Sigmoid colon (tissue), 7 donors: ENCODE results near the gene ARHGDIA. TPM values are rescaled to one million over a fixed set of nuclear protein-coding genes. Genes with fewer than 3 reads are reported as not detected.
A peak's percentile ranks its signal among the peaks of the same experiment; 100 is the strongest.

Experiments
- DNase-seq: peaks from one replicate; pipeline ENCODE4 v3.0.0-alpha.2; 2019
- H3K27ac ChIP-seq, 4 donors: fragments of 200-600 bp; sonication (generic); one replicate each; pipeline ENCODE4 v1.5.1; 2016 to 2019; ENCODE audit warnings: mild to moderate bottlenecking in 1 of 4
- H3K27me3 ChIP-seq, 3 donors: fragments of 200-600 bp; sonication (generic); one replicate each; pipeline ENCODE4 v1.5.1; 2019; ENCODE audit warnings: mild to moderate bottlenecking in 1 of 3
- H3K36me3 ChIP-seq, 4 donors: fragments of 200-600 bp; sonication (generic); one replicate each; pipeline ENCODE4 v1.5.1; 2016 to 2019
- H3K4me1 ChIP-seq, 4 donors: fragments of 200-600 bp; sonication (generic); one replicate each; pipeline ENCODE4 v1.5.1; 2017 to 2019
- H3K4me3 ChIP-seq, 4 donors: fragments of 200-600 bp; sonication (generic); one replicate each; pipeline ENCODE4 v1.5.1; 2017 to 2019; ENCODE audit warnings: mild to moderate bottlenecking in 2 of 4, moderate library complexity in 1 of 4
- H3K9me3 ChIP-seq, 4 donors: fragments of 200-600 bp in 3 of 4; sonication (generic) in 3 of 4; one replicate each; pipeline versions ENCODE4 v1.5.1 to v1.6.1; 2013 to 2019
- CTCF ChIP-seq, 4 experiments: fragments of 450-650 bp in 3 of 4; fragments of 200-600 bp in 1 of 4; IDR thresholded peaks; one replicate each; pipeline ENCODE4 v1.5.1; 2016 to 2019; ENCODE audit warnings: antibody characterized with exemption in 4 of 4, mild to moderate bottlenecking in 3 of 4, moderate library complexity in 2 of 4
- EP300 ChIP-seq, 4 donors: sonication (generic); formaldehyde crosslinking; IDR thresholded peaks; one replicate each; pipeline ENCODE4 v1.6.1; 2017; ENCODE audit warnings: antibody characterized with exemption in 4 of 4
- POLR2A ChIP-seq, 2 donors: fragments of 450-650 bp; IDR thresholded peaks; one replicate each; pipeline ENCODE4 v1.6.1; 2016; ENCODE audit warnings: antibody characterized with exemption in 2 of 2, mild to moderate bottlenecking in 2 of 2, moderate library complexity in 2 of 2
- POLR2AphosphoS5 ChIP-seq, 4 donors: sonication (generic); formaldehyde crosslinking; IDR thresholded peaks; one replicate each; pipeline ENCODE4 v1.6.1; 2017; ENCODE audit warnings: antibody characterized with exemption in 4 of 4
- WGBS, 2 donors: extraction: QIAGEN DNeasy Blood & Tissue Kit; methylation state at CpG; one replicate each; pipeline ENCODE4 v1.1.7; 2013; 5-methylcytosine and 5-hydroxymethylcytosine counted together
- intact Hi-C: fragments of 100-400 bp; cut with DNase I; formaldehyde crosslinking; loops from one replicate; pipeline ENCODE4 v1.15.1; 2023
- polyA plus RNA-seq, 3 donors: library from polyadenylated mRNA; stranded (reverse); fragments of 200-250 nt; gene quantifications; one replicate each; pipeline ENCODE4 v1.2.3, GENCODE V29; 2013
- total RNA-seq, 4 donors: library from RNA; depleted of rRNA; stranded (reverse); fragments of >200 nt; gene quantifications; one replicate each; pipeline ENCODE4 v1.1.0, GENCODE V29; 2016
- donor health status: healthy with polysubstance abuse.
- donor health status: Bipolar disorder and iron deficiency.
- donor health status: healthy.

ARHGDIA gene
- total and polyA plus RNA-seq, 7 donors, result 67.0 to 452 (median 99.5) TPM

DNA sequence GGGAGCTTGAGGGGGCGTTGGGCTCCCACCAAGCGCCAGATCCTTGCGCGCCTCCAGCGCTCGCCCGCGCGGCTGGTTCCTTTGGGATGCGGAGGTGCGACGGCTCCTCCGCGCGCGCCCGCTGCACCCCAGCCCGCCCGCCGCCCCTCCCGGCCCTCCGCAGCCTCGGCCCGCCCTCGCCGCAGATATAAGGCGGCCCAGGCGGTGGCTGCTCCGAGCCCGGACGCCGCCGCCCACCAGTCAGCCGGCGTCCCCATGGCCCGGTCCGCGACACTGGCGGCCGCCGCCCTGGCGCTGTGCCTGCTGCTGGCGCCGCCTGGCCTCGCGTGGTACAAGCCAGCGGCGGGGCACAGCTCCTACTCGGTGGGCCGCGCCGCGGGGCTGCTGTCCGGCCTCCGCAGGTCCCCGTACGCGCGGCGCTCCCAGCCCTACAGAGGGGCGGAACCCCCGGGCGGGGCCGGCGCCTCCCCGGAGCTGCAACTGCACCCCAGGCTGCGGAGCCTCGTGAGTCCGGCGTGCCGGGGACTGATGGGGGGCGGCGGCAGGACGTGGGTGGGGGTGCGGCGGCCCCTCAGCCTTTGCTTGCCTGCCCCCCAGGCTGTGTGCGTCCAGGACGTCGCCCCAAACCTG is 31.0 kb upstream of the ARHGDIA start, which contains the start of gene NPB:
TSS of gene NPB (plus strand) at position 216 of the 630 bp plus-strand sequence. CDS start at position 256, 40 bp downstream.
- WGBS, 2 donors, result 1 to 2% methylated on average over 79 of the region's 79 CpGs
- Histone ChIP-seq H3K4me3 (peak within 1 kb of the TSS in 3 of 4 donors; percentile 29 to 46 (median 39)), H3K9me3 (no peaks in the 10 kb centered on the region), H3K36me3 (peaks cover 0 to 42% (median 27%) of the 10 kb centered on the region in 4 donors), H3K27me3 (peaks cover 4 to 27% (median 23%) of the 10 kb centered on the region in 3 donors), H3K27ac (no peak within 1 kb of the TSS), H3K4me1 (peaks cover 0 to 15% (median 14%) of the 10 kb centered on the region in 4 donors)
- TF ChIP-seq POLR2A (IDR thresholded peaks at IDR 0.05), result no peak
- TF ChIP-seq EP300 (IDR thresholded peaks at IDR 0.05), result no peak
- no peak for TF ChIP-seq POLR2AphosphoS5 (IDR thresholded peaks at IDR 0.05)
- TF ChIP-seq CTCF (IDR thresholded peaks at IDR 0.05), result no peak
- no peak for DNase-seq
- intact Hi-C loops, result no loop called here

- intact Hi-C loops, result no loop called here
- no peak for TF ChIP-seq POLR2A (IDR thresholded peaks at IDR 0.05)
- no peak for TF ChIP-seq CTCF (IDR thresholded peaks at IDR 0.05)
- no peak for TF ChIP-seq EP300 (IDR thresholded peaks at IDR 0.05)
- no peak for TF ChIP-seq POLR2AphosphoS5 (IDR thresholded peaks at IDR 0.05)
- Histone ChIP-seq H3K9me3 (no peaks in the 10 kb centered on the region), H3K27me3 (peaks cover 4 to 27% (median 23%) of the 10 kb centered on the region in 3 donors), H3K4me1 (peaks cover 0 to 15% (median 14%) of the 10 kb centered on the region in 4 donors), H3K4me3 (peak overlapping the region in 3 of 4 donors; percentile 29 to 46 (median 39)), H3K27ac (no peak overlapping the region), H3K36me3 (peaks cover 0 to 50% (median 28%) of the 10 kb centered on the region in 4 donors)
- DNase-seq, result no peak
- 47 to 54% methylated on average over 21 of the region's 21 CpGs for WGBS, 2 donors
These were observed 30.3 kb upstream of the ARHGDIA start for GRCh38 chr17:81901167-81902022.

DNA sequence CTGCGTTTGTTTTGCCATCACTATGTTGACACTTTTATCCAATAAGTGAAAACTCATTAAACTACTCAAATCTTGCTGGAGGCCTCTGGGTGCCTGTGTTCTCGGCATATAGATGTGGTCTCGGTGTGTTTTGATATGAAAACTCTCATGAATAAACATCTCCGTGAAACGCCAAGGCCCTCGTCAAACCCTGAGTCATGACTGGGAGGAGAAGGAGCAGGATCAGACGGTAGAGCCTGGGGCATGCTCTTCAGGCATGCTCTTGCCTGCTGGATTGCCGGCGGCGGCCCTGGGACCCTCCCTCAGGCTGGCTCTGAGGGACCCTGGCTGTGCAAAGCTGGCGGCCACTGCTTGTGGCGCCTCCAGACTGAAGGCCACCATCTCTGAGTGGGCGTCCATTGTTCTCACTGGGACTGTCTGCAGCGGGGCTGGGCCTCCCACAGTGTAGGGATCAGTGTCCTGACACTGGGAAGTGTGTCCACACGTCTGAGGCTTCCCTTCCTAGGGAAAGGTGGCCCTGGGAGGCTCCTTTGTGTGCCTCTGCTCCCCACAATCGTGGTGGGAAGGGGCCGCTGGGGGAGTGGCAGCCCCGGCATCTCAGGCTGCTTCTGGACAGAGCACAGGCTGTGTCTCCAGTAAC is 29.2 kb upstream of the ARHGDIA start:
- TF ChIP-seq CTCF (IDR thresholded peaks at IDR 0.05), result no peak
- TF ChIP-seq POLR2A (IDR thresholded peaks at IDR 0.05), result no peak
- TF ChIP-seq POLR2AphosphoS5 (IDR thresholded peaks at IDR 0.05), result no peak
- no peak for TF ChIP-seq EP300 (IDR thresholded peaks at IDR 0.05)
- Histone ChIP-seq H3K36me3 (peaks cover 4 to 61% (median 34%) of the 10 kb centered on the region in 4 donors), H3K27ac (no peak overlapping the region), H3K27me3 (peaks cover 4 to 27% (median 23%) of the 10 kb centered on the region in 3 donors), H3K4me1 (peaks cover 0 to 15% (median 14%) of the 10 kb centered on the region in 4 donors), H3K4me3 (no peak overlapping the region), H3K9me3 (no peaks in the 10 kb centered on the region)
- DNase-seq, result no peak
- 85 to 88% methylated on average over 18 of the region's 18 CpGs for WGBS, 2 donors
- intact Hi-C loops, result no loop called here

DNA sequence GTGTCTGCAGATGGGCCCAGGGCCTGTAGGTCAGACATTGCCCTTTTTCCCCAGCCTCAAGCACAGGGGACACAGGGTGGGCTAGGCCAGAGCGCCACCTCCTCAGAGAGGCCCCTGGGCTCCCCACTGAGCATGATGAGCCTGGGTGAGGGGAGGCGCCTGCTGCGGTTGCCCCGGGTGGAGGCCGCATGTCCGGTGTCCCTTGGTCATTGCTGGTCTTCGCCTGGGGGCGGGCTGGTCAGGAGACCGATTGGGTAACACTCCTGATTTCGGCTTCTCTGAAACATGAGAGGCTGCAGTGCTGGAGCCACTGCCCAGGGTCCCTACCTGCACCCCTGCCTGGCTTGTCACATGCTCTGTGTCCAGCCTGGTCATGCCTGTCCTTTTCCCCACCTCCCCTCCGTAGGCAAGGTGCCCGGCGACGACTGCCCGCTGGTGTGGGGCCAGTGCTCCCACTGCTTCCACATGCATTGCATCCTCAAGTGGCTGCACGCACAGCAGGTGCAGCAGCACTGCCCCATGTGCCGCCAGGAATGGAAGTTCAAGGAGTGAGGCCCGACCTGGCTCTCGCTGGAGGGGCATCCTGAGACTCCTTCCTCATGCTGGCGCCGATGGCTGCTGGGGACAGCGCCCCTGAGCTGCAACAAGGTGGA is 28.5 kb upstream of the ARHGDIA start:
- no peak for TF ChIP-seq POLR2A (IDR thresholded peaks at IDR 0.05)
- Histone ChIP-seq H3K4me3 (no peak overlapping the region), H3K36me3 (peaks cover 4 to 67% (median 34%) of the 10 kb centered on the region in 4 donors), H3K27me3 (peaks cover 4 to 27% (median 23%) of the 10 kb centered on the region in 3 donors), H3K9me3 (no peaks in the 10 kb centered on the region), H3K4me1 (peaks cover 0 to 15% (median 14%) of the 10 kb centered on the region in 4 donors), H3K27ac (no peak overlapping the region)
- DNase-seq, result no peak
- WGBS, 2 donors, result 95 to 96% methylated on average over 22 of the region's 22 CpGs
- intact Hi-C loops, result no loop called here
